Activated CD8-positive, alpha-beta memory T cell treated with anti-CD3 and anti-CD28 coated beads, Interleukin-2, amount 10 ng/mL, durations not matched to agents 7 days and 5 days (primary cell): ENCODE data around the gene PLA2G15. TPM values are rescaled to one million over a fixed set of nuclear protein-coding genes. Genes with fewer than 3 reads are reported as not detected.
A peak's percentile ranks its signal among the peaks of the same experiment; 100 is the strongest.

Source experiments
- ATAC-seq: fragments of 150-1000 bp; cut with Tn5 transposase; one replicate; pipeline ENCODE4 v1.10.0; 2021; ENCODE audit warnings: moderate library complexity
- CTCF ChIA-PET: fragments of 350-600 bp; sonication (Branson Sonifier 250); formaldehyde crosslinking; loops from one replicate; lab custom pipeline; 2021; ENCODE audit warnings: antibody characterized with exemption; lab: Charles Lee
- DNase-seq: peaks from one replicate; pipeline ENCODE4 v3.0.0-alpha.2; 2020
- H3K27ac Mint-ChIP-seq: one replicate; pipeline ENCODE4 v1.8.0; 2021; ENCODE audit warnings: mild to moderate bottlenecking, mixed read lengths
- H3K27me3 Mint-ChIP-seq: one replicate; pipeline ENCODE4 v1.8.0; 2021; ENCODE audit warnings: mixed read lengths
- H3K36me3 Mint-ChIP-seq: one replicate; pipeline ENCODE4 v1.8.0; 2021; ENCODE audit warnings: mild to moderate bottlenecking, mixed read lengths
- H3K4me1 Mint-ChIP-seq: one replicate; pipeline ENCODE4 v1.8.0; 2021; ENCODE audit warnings: mixed read lengths
- H3K4me3 Mint-ChIP-seq: one replicate; pipeline ENCODE4 v1.8.0; 2021; ENCODE audit warnings: mild to moderate bottlenecking, moderate library complexity, mixed read lengths
- H3K9me3 Mint-ChIP-seq: one replicate; pipeline ENCODE4 v1.8.0; 2022; ENCODE audit warnings: low read depth, mixed read lengths
- microRNA-seq: library from miRNA; unstranded; fragments of <30 nt; microRNA quantifications from one replicate; pipeline ENCODE4 v1.2.0, GENCODE V29; 2022
- total RNA-seq, 2 experiments: library from RNA; stranded (reverse); gene quantifications; one replicate each; pipeline ENCODE4 v1.2.3, GENCODE V29; 2021

PLA2G15 gene
- total RNA-seq, 2 experiments from 2014 or later = 8.4 to 9.3 TPM

DNA sequence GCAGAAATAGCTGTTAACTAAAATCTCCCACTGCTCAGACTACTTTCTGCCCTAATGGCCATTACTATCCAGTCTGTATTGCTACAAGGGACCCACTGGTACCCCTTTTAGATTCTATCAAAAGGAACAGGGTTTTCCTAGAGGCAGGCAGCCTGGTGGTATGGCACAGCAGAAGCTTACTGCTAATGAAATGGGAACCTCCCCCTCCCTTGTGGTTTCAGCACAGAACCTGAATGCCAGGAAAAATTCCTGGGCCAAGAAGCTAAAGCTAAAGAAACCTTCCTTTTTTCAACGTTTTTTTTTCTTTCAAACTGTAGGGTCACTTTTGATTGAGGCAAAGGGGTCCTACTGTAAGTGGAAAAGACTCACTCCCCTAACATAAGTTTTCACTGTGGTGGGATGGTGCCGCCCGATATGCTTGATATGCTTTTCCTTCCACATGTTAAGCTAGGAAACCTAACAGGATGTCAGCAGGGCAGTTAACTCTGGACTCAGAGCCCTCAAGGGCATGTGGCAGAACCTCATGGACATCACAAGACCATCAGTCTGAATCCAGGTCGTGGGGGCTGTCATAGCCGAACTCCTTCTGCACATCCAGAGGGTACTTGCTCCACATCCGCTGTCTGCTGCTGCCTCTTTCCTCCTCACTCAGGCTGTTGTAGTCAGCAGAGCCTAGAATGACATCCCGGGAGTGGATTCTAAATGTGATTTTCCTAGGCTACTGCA lies 55.7 kb downstream of the PLA2G15 start:
- no peak for ATAC-seq
- Mint-ChIP-seq H3K9me3 (no peaks in the 10 kb centered on the region), H3K27me3 (no peaks in the 10 kb centered on the region), H3K36me3 (peaks cover 64% of the 10 kb centered on the region), H3K4me3 (no peak overlapping the region), H3K27ac (peak overlapping the region; percentile 16), H3K4me1 (peaks cover 10% of the 10 kb centered on the region)
- CTCF ChIA-PET = interaction anchor here (0.6 to 3.3 kb wide), 6 partner anchors 9 to 38 kb away, joined by 3 to 25 read pairs (median 8); partner anchors contain the start of genes PRMT7, SLC7A6 and SLC7A6OS
- DNase-seq = no peak

DNA sequence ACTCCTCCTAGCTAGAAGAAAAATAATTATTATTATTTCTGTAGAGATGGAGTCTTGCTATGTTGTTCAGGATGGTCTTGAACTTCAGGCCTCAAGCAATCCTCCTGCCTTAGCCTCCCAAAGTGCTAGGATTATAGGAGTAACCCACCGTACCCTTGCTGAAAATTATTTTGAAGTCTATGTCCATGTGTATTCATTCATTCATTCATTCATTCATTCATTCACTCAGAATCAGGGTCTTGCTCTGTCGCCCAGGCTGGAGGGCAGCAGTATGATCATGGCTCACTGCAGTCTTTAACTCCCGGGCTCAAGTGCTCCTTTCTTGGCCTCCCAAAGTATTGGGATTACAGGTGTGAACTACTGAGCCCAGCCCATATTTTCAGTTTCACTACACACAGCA lies 61.5 kb downstream of the PLA2G15 start:
- Mint-ChIP-seq H3K4me1 (peaks cover 31% of the 10 kb centered on the region), H3K4me3 (no peak overlapping the region), H3K27ac (no peak overlapping the region), H3K36me3 (peaks cover 48% of the 10 kb centered on the region), H3K9me3 (no peaks in the 10 kb centered on the region), H3K27me3 (no peaks in the 10 kb centered on the region)
- CTCF ChIA-PET = interaction anchor here (3.2 kb wide), 1 partner anchor 44 kb away, joined by 28 read pairs; the partner anchor contains the start of gene SLC7A6
- ATAC-seq (no peak), DNase-seq (no peak)

DNA sequence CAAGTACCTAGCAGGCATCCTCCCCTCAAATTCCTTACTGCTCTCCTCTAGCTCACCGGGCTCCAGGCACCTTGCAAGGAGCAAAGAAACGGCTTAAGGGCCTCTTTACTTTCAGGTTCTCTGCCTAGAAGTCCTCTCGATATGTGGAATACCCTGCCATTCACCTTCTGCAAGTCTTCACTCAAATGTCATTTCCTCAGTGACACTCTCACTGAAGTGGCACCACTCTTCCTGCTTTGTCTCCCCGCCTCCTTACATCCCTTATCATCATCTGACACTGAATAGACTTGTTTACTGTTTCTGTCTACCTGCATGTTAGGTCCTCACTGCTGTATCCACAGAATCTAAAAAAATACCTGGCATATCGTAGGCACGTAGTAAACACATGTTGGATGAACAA lies 64.6 kb downstream of the PLA2G15 start:
- H3K36me3 Mint-ChIP-seq = peaks cover 33% of the 10 kb centered on the region
- no peaks in the 10 kb centered on the region for H3K9me3 Mint-ChIP-seq
- DNase-seq (no peak), ATAC-seq (no peak)
- CTCF ChIA-PET = interaction anchor here (0.5 to 3.2 kb wide), 4 partner anchors 10 to 495 kb away, joined by 3 to 28 read pairs (median 7); partner anchors contain the start of gene SLC7A6
- H3K4me1 Mint-ChIP-seq = peaks cover 52% of the 10 kb centered on the region
- H3K27me3 Mint-ChIP-seq = no peaks in the 10 kb centered on the region
- H3K27ac Mint-ChIP-seq = peak overlapping the region; percentile 85
- H3K4me3 Mint-ChIP-seq = peak overlapping the region; percentile 85

DNA sequence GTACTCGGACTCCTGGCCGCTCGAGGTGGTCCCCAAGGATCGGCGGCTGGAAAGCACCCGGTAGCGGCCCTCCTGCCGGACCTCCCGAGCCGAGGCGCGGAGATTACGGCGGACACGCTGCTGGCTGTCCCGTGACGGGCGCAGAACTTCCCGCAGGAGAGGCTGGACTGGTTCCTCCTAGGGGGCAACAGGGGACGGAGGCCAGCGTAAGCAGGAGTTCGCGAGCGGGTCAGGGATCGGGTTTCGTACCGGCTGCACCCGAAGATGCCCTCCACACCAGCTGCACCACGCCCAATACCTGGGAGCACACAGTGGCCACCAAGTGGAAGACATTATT lies 65.2 kb downstream of the PLA2G15 start:
- Mint-ChIP-seq H3K9me3 (no peaks in the 10 kb centered on the region), H3K36me3 (peaks cover 31% of the 10 kb centered on the region), H3K4me1 (peaks cover 52% of the 10 kb centered on the region), H3K4me3 (peak overlapping the region; percentile 85), H3K27ac (peak overlapping the region; percentile 85), H3K27me3 (no peaks in the 10 kb centered on the region)
- CTCF ChIA-PET = interaction anchor here (0.7 to 2.7 kb wide), 18 partner anchors 9 to 748 kb away, joined by 3 to 71 read pairs (median 6); partner anchors contain the start of genes CTCF, PLA2G15 and SLC7A6
- DNase-seq (no peak), ATAC-seq (no peak)

Small RNA genes within 50 kb of the gene (microRNA-seq; reads per million reads assigned to microRNA genes)
- not detected for gene MIR6773

Other genes with a start within 250 kb of the PLA2G15 start
- gene DPEP2, start 245.9 kb upstream of the PLA2G15 start, total RNA-seq = 1 to 10 TPM; 4.5 to 4.7 TPM
- not detected for gene DPEP2NB, start 229.5 kb upstream of the PLA2G15 start, total RNA-seq
- gene DDX28, start 222.1 kb upstream of the PLA2G15 start, total RNA-seq = 10 to 100 TPM; 14.8 to 20.8 TPM
- gene DUS2, start 222.1 kb upstream of the PLA2G15 start, total RNA-seq = 10 to 100 TPM; 28.4 to 32.0 TPM
- gene NFATC3, start 160.0 kb upstream of the PLA2G15 start, total RNA-seq = 100 to 1,000 TPM; 176 to 183 TPM
- not detected for gene ESRP2, start 9.2 kb upstream of the PLA2G15 start, total RNA-seq
- gene SLC7A6, start 19.2 kb downstream of the PLA2G15 start, total RNA-seq = 10 to 100 TPM; 73.3 to 99.5 TPM
- 10 to 100 TPM; 29.8 to 30.8 TPM for gene SLC7A6OS, start 65.6 kb downstream of the PLA2G15 start, total RNA-seq
- 10 to 100 TPM; 60.9 to 73.9 TPM for gene PRMT7, start 65.6 kb downstream of the PLA2G15 start, total RNA-seq
- gene SMPD3, start 203.1 kb downstream of the PLA2G15 start, total RNA-seq = 1 to 10 TPM; 7.7 to 7.9 TPM